Peyer's patch (tissue), 4 donors: ENCODE measurements around the gene ACOX3.

Source experiments
- POLR2A ChIP-seq, 2 donors: fragments of 450-650 bp; IDR thresholded peaks; one replicate each; pipeline ENCODE4 v1.5.1; 2017; ENCODE audit warnings: antibody characterized with exemption in 2 of 2, mild to moderate bottlenecking in 2 of 2, moderate library complexity in 2 of 2
- TF ChIP-seq, protein P1 (sequence below), 6 experiments: fragments of 450-650 bp in 4 of 6; fragments of 200-600 bp in 2 of 6; sonication (generic) in 1 of 6; IDR thresholded peaks; one replicate each; pipeline ENCODE4 v1.5.1; 2017 to 2019; ENCODE audit warnings: antibody characterized with exemption in 6 of 6, mild to moderate bottlenecking in 3 of 6, moderate library complexity in 1 of 6

DNA sequence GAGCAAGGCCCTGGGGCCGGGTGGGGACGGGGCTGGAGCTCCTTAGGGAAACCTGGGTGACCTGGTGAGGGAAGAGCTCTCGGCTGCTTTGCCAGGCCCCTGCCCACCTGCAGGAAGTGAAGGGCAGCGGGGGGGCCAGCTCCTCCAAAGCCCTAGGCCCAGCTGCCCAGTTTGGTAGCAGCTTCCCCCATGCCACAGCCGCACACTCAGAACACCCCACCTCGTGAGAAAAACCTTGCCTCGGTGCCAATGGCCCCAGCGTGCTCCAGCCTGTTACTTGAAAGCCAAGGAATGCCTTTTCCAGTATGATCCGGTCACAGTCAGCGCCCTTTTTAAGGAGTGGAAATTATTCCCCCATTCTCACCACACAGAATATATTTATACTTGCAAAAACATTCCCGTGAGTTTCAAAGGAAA lies 38.3 kb downstream of the ACOX3 start:
- no peak for TF ChIP-seq POLR2A (IDR thresholded peaks at IDR 0.05)
- TF ChIP-seq, protein P1, sequence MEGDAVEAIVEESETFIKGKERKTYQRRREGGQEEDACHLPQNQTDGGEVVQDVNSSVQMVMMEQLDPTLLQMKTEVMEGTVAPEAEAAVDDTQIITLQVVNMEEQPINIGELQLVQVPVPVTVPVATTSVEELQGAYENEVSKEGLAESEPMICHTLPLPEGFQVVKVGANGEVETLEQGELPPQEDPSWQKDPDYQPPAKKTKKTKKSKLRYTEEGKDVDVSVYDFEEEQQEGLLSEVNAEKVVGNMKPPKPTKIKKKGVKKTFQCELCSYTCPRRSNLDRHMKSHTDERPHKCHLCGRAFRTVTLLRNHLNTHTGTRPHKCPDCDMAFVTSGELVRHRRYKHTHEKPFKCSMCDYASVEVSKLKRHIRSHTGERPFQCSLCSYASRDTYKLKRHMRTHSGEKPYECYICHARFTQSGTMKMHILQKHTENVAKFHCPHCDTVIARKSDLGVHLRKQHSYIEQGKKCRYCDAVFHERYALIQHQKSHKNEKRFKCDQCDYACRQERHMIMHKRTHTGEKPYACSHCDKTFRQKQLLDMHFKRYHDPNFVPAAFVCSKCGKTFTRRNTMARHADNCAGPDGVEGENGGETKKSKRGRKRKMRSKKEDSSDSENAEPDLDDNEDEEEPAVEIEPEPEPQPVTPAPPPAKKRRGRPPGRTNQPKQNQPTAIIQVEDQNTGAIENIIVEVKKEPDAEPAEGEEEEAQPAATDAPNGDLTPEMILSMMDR (IDR thresholded peaks at IDR 0.05) = no peak
